ENCODE data around the gene MAPK8IP1. TPM values are rescaled to one million over a fixed set of nuclear protein-coding genes. Genes with fewer than 3 reads are reported as not detected.

The MAPK8IP1 gene
- total and polyA plus RNA-seq, 2 donors (not counting 1 experiment from before 2014, with no cell fraction given) = 2.1 to 4.0 TPM

- no peak overlapping the region for H3K27ac Mint-ChIP-seq
- no peak for TF ChIP-seq EZH2 (IDR thresholded peaks at IDR 0.05; ENCODE audit: borderline replicate concordance, insufficient read depth, low read depth, low read length, poor library complexity, severe bottlenecking)
- no peak for TF ChIP-seq CTCF (IDR thresholded peaks at IDR 0.05)
Measured at GRCh38 chr11:45907911-45908370, 22.5 kb downstream of the MAPK8IP1 start.

More at GRCh38 chr11:45907911-45908370, 22.5 kb downstream of the MAPK8IP1 start:
- 88% methylated on average over 8 of the region's 8 CpGs for WGBS (ENCODE audit: insufficient coverage)
- Histone ChIP-seq H3K9ac (ENCODE audit: low read length) (no peak overlapping the region), H3K79me2 (ENCODE audit: control insufficient read depth, insufficient read depth, low read length) (no peaks in the 10 kb centered on the region), H3K4me1 (ENCODE audit: control insufficient read depth in 2 of 2, insufficient read depth in 2 of 2, low read length in 2 of 2) (peaks cover 0 to 13% of the 10 kb centered on the region in 2 donors), H4K20me1 (ENCODE audit: control insufficient read depth, insufficient read depth, low read length, poor library complexity, severe bottlenecking) (peaks cover 28% of the 10 kb centered on the region), H3K36me3 (replicated peaks in 1 of 2; ENCODE audit: control extremely low read depth in 1 of 2, control insufficient read depth in 1 of 2, extremely low read depth in 1 of 2, insufficient read depth in 2 of 2, low read length in 1 of 2) (peaks cover 0 to 29% of the 10 kb centered on the region in 2 experiments), H2AFZ (ENCODE audit: insufficient read depth, low read depth, low read length, poor library complexity, severe bottlenecking) (no peak overlapping the region), H3K4me2 (replicated peaks; ENCODE audit: low read depth, low read length, poor library complexity, severe bottlenecking) (no peak overlapping the region), H3K27me3 (replicated peaks in 1 of 4; ENCODE audit: control extremely low read depth in 1 of 4, control insufficient read depth in 3 of 4, insufficient read depth in 4 of 4, low read length in 3 of 4) (no peaks in the 10 kb centered on the region), H3K27ac (ENCODE audit: low read length in 2 of 2) (no peak overlapping the region), H3K9me3 (ENCODE audit: control extremely low read depth in 1 of 3, control insufficient read depth in 2 of 3, insufficient read depth in 1 of 3, low read length in 2 of 3) (no peaks in the 10 kb centered on the region), H3K4me3 (ENCODE audit: control extremely low read depth in 1 of 5, extremely low read depth in 1 of 5, insufficient read depth in 1 of 5, low read depth in 2 of 5, low read length in 4 of 5) (no peak overlapping the region)
- no peak overlapping the region for H3K4me3 Mint-ChIP-seq
- ATAC-seq (ENCODE audit: low read depth) = no peak
- no peaks in the 10 kb centered on the region for H3K27me3 Mint-ChIP-seq
- no peak for DNase-seq
- no peaks in the 10 kb centered on the region for H3K9me3 Mint-ChIP-seq (ENCODE audit: insufficient read depth)
- intact Hi-C loops (cut with micrococcal nuclease) = no loop called here
- ChIA-PET CTCF (interaction anchor here (0.7 kb wide), 1 partner anchor 35 kb away, joined by 3 read pairs; no protein-coding TSS in a partner anchor), POLR2A (interaction anchor here (1.0 kb wide), 1 partner anchor 15 kb away, joined by 3 read pairs; no protein-coding TSS in a partner anchor)
- peaks cover 13% of the 10 kb centered on the region for H3K4me1 Mint-ChIP-seq

Measured in B cell (primary cell).